GM18870 (cell line): ENCODE results near the gene ERBB2.
"Not testable (repeated sequence)": the region's sequence is repeated elsewhere in the genome, so short reads cannot be mapped to it uniquely, and the experiment has no call there.

Source experiments
- ATAC-seq: cut with Tn5 transposase; IDR thresholded peaks from one replicate; pipeline ENCODE4 v1.9.1; 2021; ENCODE audit warnings: moderate library complexity; ENCODE audit not compliant: unreplicated experiment

The ERBB2 gene

GRCh38 chr17:39722965-39723848, 23.3 kb downstream of the ERBB2 start:
- no peak for ATAC-seq

- ATAC-seq, result no peak
Observed at GRCh38 chr17:39724731-39725130, 24.9 kb downstream of the ERBB2 start.

- not testable (repeated sequence) for ATAC-seq
Observed at GRCh38 chr17:39725923-39726322, 26.1 kb downstream of the ERBB2 start.

- no peak for ATAC-seq
Observed at GRCh38 chr17:39726617-39727016, 26.8 kb downstream of the ERBB2 start.

GRCh38 chr17:39727556-39727955, 27.7 kb downstream of the ERBB2 start:
- ATAC-seq, result no peak

GRCh38 chr17:39729280-39729851, 29.5 kb downstream of the ERBB2 start:
- no peak for ATAC-seq

- no peak for ATAC-seq
Observed at GRCh38 chr17:39730095-39730921, 30.4 kb downstream of the ERBB2 start, which contains the start of gene MIEN1. MIEN1 (minus strand) TSS chr17:39730532; CDS start chr17:39730495, 37 bp downstream.

- ATAC-seq, result no peak
Observed at GRCh38 chr17:39732586-39732985, 32.7 kb downstream of the ERBB2 start.

- ATAC-seq, result no peak
Observed at GRCh38 chr17:39735882-39736281, 36.0 kb downstream of the ERBB2 start.

- ATAC-seq, result no peak
Observed at GRCh38 chr17:39736319-39737165, 36.7 kb downstream of the ERBB2 start.

- ATAC-seq, result no peak
Observed at GRCh38 chr17:39737206-39737759, 37.4 kb downstream of the ERBB2 start.

- no peak for ATAC-seq
Observed at GRCh38 chr17:39737760-39738567, 38.1 kb downstream of the ERBB2 start, which contains the start of gene GRB7. GRB7 (plus strand) TSS chr17:39737938; CDS start chr17:39742302, 4,364 bp downstream.

GRCh38 chr17:39738568-39738901, 38.7 kb downstream of the ERBB2 start:
- no peak for ATAC-seq

GRCh38 chr17:39738983-39739884, 39.4 kb downstream of the ERBB2 start:
- ATAC-seq, result no peak

- ATAC-seq, result no peak
Observed at GRCh38 chr17:39739885-39740356, 40.1 kb downstream of the ERBB2 start.

GRCh38 chr17:39740357-39741111, 40.7 kb downstream of the ERBB2 start:
- no peak for ATAC-seq

- ATAC-seq, result no peak
Observed at GRCh38 chr17:39742126-39742855, 42.4 kb downstream of the ERBB2 start.
